GM21786 (cell line): ENCODE measurements around the gene NCKAP5.
"Not testable (repeated sequence)": the region's sequence is repeated elsewhere in the genome, so short reads cannot be mapped to it uniquely, and the experiment has no call there.

Experiments
- ATAC-seq: cut with Tn5 transposase; IDR thresholded peaks from one replicate; pipeline ENCODE4 v1.9.1; 2021; ENCODE audit not compliant: unreplicated experiment

Gene NCKAP5

DNA sequence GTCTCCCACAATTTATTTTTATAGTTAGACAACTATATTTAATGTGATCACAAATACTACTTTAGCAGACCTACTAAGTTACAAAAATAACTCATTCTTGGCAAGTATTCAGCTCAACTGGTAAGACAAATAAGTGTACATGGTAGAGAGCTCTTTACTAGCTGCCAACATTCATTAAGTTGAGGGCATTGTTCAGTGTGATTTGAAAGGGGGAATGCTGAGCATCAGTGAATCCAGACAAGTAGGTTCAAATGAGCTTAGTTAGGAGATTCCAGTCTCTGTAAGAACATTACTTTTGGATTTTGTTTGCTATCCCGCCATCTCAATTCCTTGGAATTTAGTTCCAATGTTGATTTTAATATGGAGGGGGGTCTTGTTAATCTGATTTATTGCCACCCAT lies 710.9 kb downstream of the NCKAP5 start:
- ATAC-seq: no peak

DNA sequence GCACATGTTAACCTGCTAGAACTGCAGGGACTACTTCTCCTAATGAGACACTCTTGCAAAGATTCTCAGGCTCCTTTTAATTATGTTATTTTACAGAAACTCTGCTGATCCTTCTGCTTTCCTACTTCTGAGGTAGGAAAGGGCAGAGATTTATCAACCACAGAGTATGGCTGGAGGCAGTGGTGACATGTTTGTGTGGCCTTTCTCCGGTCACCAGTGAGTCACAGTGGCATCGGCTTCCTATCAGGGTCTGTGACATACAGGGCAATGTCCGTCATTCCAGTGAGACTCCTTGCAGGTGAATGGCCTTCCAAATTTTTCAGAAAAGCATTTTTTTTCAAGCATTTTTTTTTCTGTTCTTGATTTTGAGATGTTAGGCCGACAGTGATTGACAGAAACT lies 717.6 kb downstream of the NCKAP5 start:
- no peak for ATAC-seq

DNA sequence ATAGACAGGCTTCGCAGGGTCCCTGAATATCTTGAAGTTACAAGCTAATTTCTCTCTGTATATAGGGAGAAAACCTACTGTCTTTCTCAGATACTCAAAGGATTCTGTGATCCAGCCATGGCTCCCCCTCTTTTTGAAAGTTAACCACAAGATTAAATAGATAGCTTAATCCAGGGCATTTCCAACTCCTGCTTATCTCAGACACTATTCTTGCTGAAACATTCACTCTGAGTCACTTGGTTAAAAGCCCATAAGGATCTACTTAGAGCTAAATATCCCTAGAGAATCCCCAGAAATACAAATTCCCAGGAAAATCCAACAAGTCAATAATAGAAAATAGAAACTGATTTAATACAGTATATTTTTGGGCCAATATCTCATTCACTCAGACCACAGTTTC lies 719.1 kb downstream of the NCKAP5 start:
- no peak for ATAC-seq

DNA sequence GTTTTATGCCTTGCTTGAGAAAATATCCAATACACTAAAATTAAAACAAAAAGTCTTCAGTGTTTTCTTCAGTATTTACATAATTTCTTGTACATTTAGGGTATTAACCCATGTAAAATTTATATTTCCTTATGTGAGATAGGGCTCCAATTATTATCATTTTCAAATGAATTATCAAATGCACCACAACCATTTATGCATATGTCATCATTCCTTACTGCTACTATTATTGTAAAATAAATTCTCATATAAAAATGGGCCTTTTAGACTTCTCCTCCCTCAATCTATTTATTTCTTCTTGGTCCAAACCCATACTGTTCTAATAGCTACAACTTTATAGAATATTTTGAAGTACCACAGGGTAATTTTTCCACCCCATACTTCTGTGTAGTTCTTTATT lies 722.9 kb downstream of the NCKAP5 start:
- ATAC-seq: no peak

GRCh38 chr2:132844585-132844984 lies 723.7 kb downstream of the NCKAP5 start:
- no peak for ATAC-seq

GRCh38 chr2:132837769-132838168 lies 730.5 kb downstream of the NCKAP5 start:
- no peak for ATAC-seq

- ATAC-seq: no peak
These were observed 737.9 kb downstream of the NCKAP5 start for GRCh38 chr2:132830321-132830827.

DNA sequence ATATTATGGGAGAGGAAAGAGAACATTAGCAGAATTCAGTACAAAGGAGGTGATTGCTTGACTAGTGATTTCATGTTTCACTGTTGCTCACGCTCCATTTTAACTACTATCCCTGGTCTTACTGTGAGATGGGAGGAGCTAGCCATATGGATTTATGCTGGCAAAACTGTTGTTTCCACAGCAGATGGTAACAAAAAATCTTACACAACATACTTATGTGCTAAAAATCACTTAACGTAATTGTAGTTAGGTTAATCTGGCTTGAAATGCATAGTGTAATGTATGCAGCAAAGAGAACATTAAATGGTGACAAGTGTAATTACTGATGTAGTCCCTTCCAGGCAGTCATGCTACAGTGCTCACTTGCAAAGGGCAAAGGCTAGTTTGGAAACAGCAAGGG lies 742.7 kb downstream of the NCKAP5 start:
- no peak for ATAC-seq

DNA sequence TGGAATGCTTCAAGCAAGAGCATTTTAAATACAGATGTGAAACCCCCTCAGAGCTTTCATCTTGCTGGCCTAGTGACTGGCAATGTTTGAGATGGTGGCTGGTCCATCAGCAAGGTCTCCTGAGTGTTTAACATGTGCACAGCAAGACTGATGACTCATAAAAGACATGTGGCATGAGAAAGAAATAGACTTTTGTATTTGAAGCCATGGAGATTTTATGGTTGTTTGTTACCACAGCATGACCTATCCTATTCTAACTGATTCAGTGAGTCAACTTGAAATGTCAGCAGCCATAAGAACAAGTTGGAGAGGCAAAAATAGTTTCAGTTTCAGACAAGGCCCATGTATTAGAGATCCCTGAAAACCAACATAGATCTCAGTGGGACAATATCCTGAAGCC lies 743.5 kb downstream of the NCKAP5 start:
- ATAC-seq: no peak

DNA sequence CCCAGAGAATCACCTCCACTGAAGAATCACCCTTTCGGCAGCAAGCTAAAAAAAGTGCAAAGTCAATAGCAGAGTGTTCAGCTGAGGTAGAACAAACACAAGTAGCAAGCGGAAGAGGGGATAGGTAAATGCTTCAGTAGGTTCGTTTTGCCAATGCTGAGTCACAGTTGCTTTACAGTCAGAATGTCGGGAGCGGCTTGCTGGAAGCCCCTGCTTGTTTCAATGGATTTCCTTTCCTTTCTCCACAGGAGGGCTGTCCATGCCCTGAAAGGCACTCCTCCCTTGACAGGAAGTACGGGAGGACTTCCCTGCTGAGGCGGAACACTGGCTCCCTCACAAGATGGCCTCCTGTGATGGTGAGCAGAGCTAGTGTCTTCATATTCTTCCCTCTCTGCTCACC lies 752.0 kb downstream of the NCKAP5 start:
- no peak for ATAC-seq

GRCh38 chr2:132815516-132815915 lies 752.7 kb downstream of the NCKAP5 start:
- ATAC-seq: no peak

GRCh38 chr2:132814651-132815050 lies 753.6 kb downstream of the NCKAP5 start:
- no peak for ATAC-seq

- no peak for ATAC-seq
These were observed 754.8 kb downstream of the NCKAP5 start for GRCh38 chr2:132813422-132813821.

DNA sequence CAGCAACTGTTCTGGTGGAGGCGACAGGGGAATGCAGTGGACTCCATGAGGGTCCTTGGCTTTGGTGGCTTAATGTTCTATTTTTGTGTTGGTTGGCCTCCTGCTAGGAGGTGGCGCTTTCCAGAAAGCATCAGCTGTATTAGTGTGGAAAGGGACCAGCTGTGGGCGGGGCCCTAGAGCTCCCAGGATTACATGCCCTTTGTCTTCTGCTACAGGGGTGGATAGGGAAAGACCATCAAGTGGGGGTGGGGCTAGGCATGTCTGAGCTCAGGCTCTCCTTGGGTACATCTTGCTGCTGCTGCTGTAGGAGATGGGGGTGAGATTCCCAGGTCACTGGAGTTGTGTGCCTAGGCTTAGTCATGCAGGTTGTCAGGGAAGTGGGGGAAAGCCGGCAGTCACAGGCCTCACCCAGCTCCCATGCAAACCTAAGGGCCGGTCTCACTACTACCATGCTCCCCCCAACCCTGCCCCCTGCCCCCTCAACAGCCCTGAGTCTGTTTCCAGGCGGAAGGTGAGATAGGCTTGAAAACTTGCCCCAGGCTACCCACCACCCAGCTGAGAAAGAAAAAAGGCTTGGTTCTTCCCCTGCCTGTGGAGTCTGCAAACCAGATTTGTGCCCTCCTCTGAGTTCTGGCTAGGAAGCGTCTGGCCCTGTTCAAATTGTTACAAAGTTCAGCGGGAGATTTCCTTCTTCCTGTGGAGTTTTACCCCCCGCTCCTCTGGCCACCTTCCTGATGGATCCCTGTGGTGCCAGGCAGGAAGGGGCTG lies 756.9 kb downstream of the NCKAP5 start:
- no peak for ATAC-seq

DNA sequence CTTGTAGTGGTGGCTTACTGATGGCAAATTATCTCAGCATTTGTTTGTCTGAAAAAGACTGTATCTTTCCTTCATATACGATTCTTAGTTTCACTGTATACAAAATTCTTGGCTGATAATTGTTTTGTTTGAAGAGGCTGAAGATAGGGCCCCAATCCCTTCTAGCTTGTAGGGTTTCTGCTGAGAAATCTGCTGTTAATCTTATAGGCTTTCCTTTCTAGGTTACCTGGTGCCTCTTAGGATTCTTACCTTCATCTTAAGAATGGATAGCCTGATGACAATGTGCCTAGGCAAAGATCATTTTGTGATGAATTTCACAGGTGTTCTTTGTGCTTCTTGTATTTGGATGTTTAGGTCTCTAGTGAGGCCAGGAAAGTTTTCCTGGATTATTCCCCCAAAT lies 758.3 kb downstream of the NCKAP5 start:
- not testable (repeated sequence) for ATAC-seq

- no peak for ATAC-seq
These were observed 764.2 kb downstream of the NCKAP5 start for GRCh38 chr2:132804051-132804450.

- ATAC-seq: no peak
These were observed 769.9 kb downstream of the NCKAP5 start for GRCh38 chr2:132798341-132798740.

- ATAC-seq: no peak
These were observed 770.7 kb downstream of the NCKAP5 start for GRCh38 chr2:132797556-132797955.

GRCh38 chr2:132797071-132797470 lies 771.2 kb downstream of the NCKAP5 start:
- ATAC-seq: no peak

- ATAC-seq: no peak
These were observed 773.0 kb downstream of the NCKAP5 start for GRCh38 chr2:132795220-132795619.

- ATAC-seq: no peak
These were observed 774.7 kb downstream of the NCKAP5 start for GRCh38 chr2:132793532-132793931.

DNA sequence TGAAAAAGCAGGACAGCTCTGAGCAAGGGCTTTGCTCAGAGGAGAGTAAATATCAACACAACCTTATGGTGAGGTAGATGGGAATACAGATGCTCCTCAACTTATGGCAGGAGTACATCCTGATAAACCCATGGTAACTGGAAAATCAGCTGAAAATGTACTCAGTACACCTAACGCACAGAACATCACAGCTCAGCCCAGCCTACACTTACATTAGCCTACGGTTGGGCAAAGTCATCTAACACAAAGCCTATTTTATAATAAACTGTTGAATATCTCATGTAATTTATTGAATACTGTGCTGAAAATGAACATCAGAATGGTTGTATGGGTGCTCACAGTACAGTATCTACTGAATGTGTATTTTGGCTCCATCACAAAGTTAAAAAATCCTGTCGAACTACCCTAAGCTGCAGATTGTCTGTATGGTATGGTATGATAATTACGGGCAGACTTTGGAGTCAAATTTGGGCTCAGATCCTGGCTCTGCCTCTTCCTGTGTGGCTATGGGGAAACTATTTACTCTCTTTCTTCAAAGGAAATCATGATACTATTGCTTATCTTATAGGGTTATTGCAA lies 778.0 kb downstream of the NCKAP5 start:
- no peak for ATAC-seq

- ATAC-seq: no peak
These were observed 779.2 kb downstream of the NCKAP5 start for GRCh38 chr2:132789066-132789465.
